Peyer's patch (tissue), 4 donors: ENCODE measurements around the gene SLC8A2. TPM values are rescaled to one million over a fixed set of nuclear protein-coding genes. Genes with fewer than 3 reads are reported as not detected.
"Not testable (repeated sequence)": the region's sequence is repeated elsewhere in the genome, so short reads cannot be mapped to it uniquely, and the experiment has no call there.

Source experiments
- DNase-seq, 3 donors: peaks; one replicate each; pipeline ENCODE4 v3.0.0-alpha.2; 2017 to 2019
- H3K27ac ChIP-seq, 4 donors: fragments of 200-600 bp; sonication (generic); one replicate each; pipeline ENCODE4 v1.5.1; 2016 to 2019
- H3K27me3 ChIP-seq, 2 donors: fragments of 200-600 bp; sonication (generic); one replicate each; pipeline ENCODE4 v1.5.1; 2019
- H3K36me3 ChIP-seq, 3 donors: fragments of 200-600 bp; sonication (generic); one replicate each; pipeline ENCODE4 v1.5.1; 2016 to 2019
- H3K4me1 ChIP-seq, 4 donors: fragments of 200-600 bp; sonication (generic); one replicate each; pipeline ENCODE4 v1.5.1; 2016 to 2019
- H3K4me3 ChIP-seq, 4 donors: fragments of 200-600 bp; sonication (generic); 1 replicate in 3 of 4; 2 replicates in 1 of 4; pipeline ENCODE4 v1.5.1; 2016 to 2019; ENCODE audit warnings: mild to moderate bottlenecking in 1 of 4
- H3K9me3 ChIP-seq, 4 donors: fragments of 200-600 bp; sonication (generic); one replicate each; pipeline ENCODE4 v1.5.1; 2016 to 2019; ENCODE audit warnings: mild to moderate bottlenecking in 1 of 4
- CTCF ChIP-seq, 6 experiments: fragments of 450-650 bp in 4 of 6; fragments of 200-600 bp in 2 of 6; sonication (generic) in 1 of 6; IDR thresholded peaks; one replicate each; pipeline ENCODE4 v1.5.1; 2017 to 2019; ENCODE audit warnings: antibody characterized with exemption in 6 of 6, mild to moderate bottlenecking in 3 of 6, moderate library complexity in 1 of 6
- POLR2A ChIP-seq, 2 donors: fragments of 450-650 bp; IDR thresholded peaks; one replicate each; pipeline ENCODE4 v1.5.1; 2017; ENCODE audit warnings: antibody characterized with exemption in 2 of 2, mild to moderate bottlenecking in 2 of 2, moderate library complexity in 2 of 2
- total RNA-seq, 4 donors: library from RNA; depleted of rRNA; stranded (reverse); fragments of >200 nt; gene quantifications; one replicate each; pipeline ENCODE4 v1.1.0, GENCODE V29; 2016

The SLC8A2 gene
- total RNA-seq, 4 donors from 2014 or later = 0.53 to 0.85 TPM; not detected in 2

- DNase-seq = no peak
- Histone ChIP-seq H3K27me3 (peaks cover 0 to 30% of the 10 kb centered on the region in 2 donors), H3K4me3 (no peak overlapping the region), H3K4me1 (peaks cover 0 to 6% (median 1%) of the 10 kb centered on the region in 4 donors), H3K27ac (no peak overlapping the region), H3K9me3 (no peaks in the 10 kb centered on the region), H3K36me3 (no peaks in the 10 kb centered on the region)
- TF ChIP-seq CTCF (IDR thresholded peaks at IDR 0.05) (no peak), POLR2A (IDR thresholded peaks at IDR 0.05) (no peak)
These were observed 55.1 kb downstream of the SLC8A2 start for GRCh38 chr19:47416643-47416985.

GRCh38 chr19:47415953-47416642, 55.6 kb downstream of the SLC8A2 start:
- no peak for DNase-seq

GRCh38 chr19:47414469-47414868, 57.2 kb downstream of the SLC8A2 start:
- Histone ChIP-seq H3K36me3 (no peaks in the 10 kb centered on the region), H3K27ac (no peak overlapping the region), H3K4me1 (peaks cover 0 to 6% (median 0%) of the 10 kb centered on the region in 4 donors), H3K27me3 (peaks cover 0 to 14% of the 10 kb centered on the region in 2 donors), H3K9me3 (no peaks in the 10 kb centered on the region), H3K4me3 (no peak overlapping the region)
- no peak for DNase-seq
- TF ChIP-seq POLR2A (IDR thresholded peaks at IDR 0.05) = no peak
- TF ChIP-seq CTCF (IDR thresholded peaks at IDR 0.05) = peak in 1 of 6 experiments; percentile 13

More at GRCh38 chr19:47415953-47416642, 55.6 kb downstream of the SLC8A2 start:
- Histone ChIP-seq H3K27ac (no peak overlapping the region), H3K4me1 (peaks cover 0 to 6% (median 1%) of the 10 kb centered on the region in 4 donors), H3K9me3 (no peaks in the 10 kb centered on the region), H3K27me3 (peaks cover 0 to 26% of the 10 kb centered on the region in 2 donors), H3K36me3 (no peaks in the 10 kb centered on the region), H3K4me3 (no peak overlapping the region)
- TF ChIP-seq POLR2A (IDR thresholded peaks at IDR 0.05) = no peak
- no peak for TF ChIP-seq CTCF (IDR thresholded peaks at IDR 0.05)

GRCh38 chr19:47413941-47414340, 57.8 kb downstream of the SLC8A2 start:
- Histone ChIP-seq H3K4me1 (peaks cover 0 to 3% (median 0%) of the 10 kb centered on the region in 4 donors), H3K4me3 (no peak overlapping the region), H3K27ac (no peak overlapping the region), H3K36me3 (no peaks in the 10 kb centered on the region), H3K27me3 (peaks cover 0 to 12% of the 10 kb centered on the region in 2 donors), H3K9me3 (no peaks in the 10 kb centered on the region)
- DNase-seq = no peak
- TF ChIP-seq POLR2A (IDR thresholded peaks at IDR 0.05) = no peak
- TF ChIP-seq CTCF (IDR thresholded peaks at IDR 0.05) = no peak

GRCh38 chr19:47411696-47412095, 60.0 kb downstream of the SLC8A2 start:
- H3K9me3 ChIP-seq, H3K36me3 ChIP-seq, H3K27ac ChIP-seq, DNase-seq, H3K4me3 ChIP-seq, H3K27me3 ChIP-seq, H3K4me1 ChIP-seq: not testable (repeated sequence)

- TF ChIP-seq CTCF (IDR thresholded peaks at IDR 0.05) (no peak), POLR2A (IDR thresholded peaks at IDR 0.05) (no peak)
- Histone ChIP-seq H3K27me3 (no peaks in the 10 kb centered on the region), H3K9me3 (no peaks in the 10 kb centered on the region), H3K4me1 (no peaks in the 10 kb centered on the region), H3K36me3 (no peaks in the 10 kb centered on the region), H3K27ac (peak overlapping the region in 1 of 4 donors; percentile 26), H3K4me3 (no peak overlapping the region)
- no peak for DNase-seq
These were observed 60.6 kb downstream of the SLC8A2 start for GRCh38 chr19:47411101-47411500.
